AG08396 (cell line): Measurements from ENCODE around the gene CTAGE9.

Source experiments
- DNase-seq: peaks from one replicate; pipeline ENCODE4 v3.0.0; 2012; ENCODE audit warnings: low spot score, mixed read lengths

Gene CTAGE9

GRCh38 chr6:131673184-131673583 is 37.6 kb downstream of the CTAGE9 start:
- DNase-seq, result no peak

DNA sequence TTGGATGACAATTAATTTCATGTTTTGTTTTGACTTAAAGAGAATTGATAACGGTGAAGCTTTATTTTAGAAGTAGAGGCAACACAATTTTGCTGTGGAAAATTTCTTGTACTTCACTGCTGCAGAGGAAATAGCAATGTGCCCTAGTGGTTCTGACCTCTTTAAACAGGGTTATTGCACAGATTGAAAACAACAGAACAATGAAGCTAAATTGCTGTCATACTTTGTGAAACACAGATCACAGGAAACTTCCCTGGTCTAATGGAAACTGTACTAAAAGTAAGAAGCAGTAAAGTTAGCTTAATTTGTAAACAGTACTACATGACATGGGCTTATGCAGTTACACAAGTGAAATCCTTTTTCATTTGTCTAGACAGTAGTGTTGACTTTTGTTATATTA is 40.9 kb downstream of the CTAGE9 start:
- no peak for DNase-seq

DNA sequence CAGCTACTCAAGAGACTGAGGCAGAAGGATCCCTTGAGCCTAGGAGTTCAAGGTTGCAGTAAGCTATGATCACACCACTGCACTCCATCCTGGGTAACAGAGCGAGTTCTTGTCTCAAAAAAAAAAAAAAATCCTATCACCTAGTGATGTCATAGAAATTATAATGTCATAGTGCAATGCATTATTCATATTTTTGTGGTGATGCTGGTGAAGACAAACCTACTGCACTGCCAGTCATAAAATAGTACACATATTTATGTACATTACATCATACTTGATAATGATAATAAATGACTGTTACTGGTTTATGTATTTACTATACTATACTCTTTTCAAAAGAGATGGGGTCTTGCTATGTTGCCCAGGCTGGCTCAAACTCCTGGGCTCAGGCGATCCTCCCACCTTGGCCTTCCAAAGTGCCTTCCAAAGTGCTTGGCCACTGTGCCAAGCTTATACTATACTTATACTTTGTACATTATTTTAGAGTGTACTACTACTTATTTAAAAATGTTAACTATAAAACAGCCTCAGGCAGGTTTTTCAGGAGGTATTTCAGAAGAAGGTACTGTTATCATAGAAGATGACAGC is 47.1 kb downstream of the CTAGE9 start:
- no peak for DNase-seq

GRCh38 chr6:131660195-131660594 is 50.6 kb downstream of the CTAGE9 start:
- no peak for DNase-seq
